Body of pancreas (tissue), 4 donors: ENCODE measurements around the gene ARHGEF17.

ENCODE experiments used
- CTCF ChIP-seq, 7 experiments: fragments of 450-650 bp in 4 of 7; fragments of 200-600 bp in 3 of 7; sonication (generic) in 3 of 7; IDR thresholded peaks; one replicate each; pipeline ENCODE4 v1.5.1; 2016 to 2019; ENCODE audit warnings: antibody characterized with exemption in 7 of 7
- POLR2A ChIP-seq, 3 donors: fragments of 450-650 bp; IDR thresholded peaks; one replicate each; pipeline ENCODE4 v1.6.1; 2016; ENCODE audit warnings: antibody characterized with exemption in 3 of 3, mild to moderate bottlenecking in 2 of 3

GRCh38 chr11:73323464-73323863, 15.4 kb downstream of the ARHGEF17 start:
- TF ChIP-seq CTCF (IDR thresholded peaks at IDR 0.05) (no peak), POLR2A (IDR thresholded peaks at IDR 0.05) (no peak)
